HL-60/S4 treated with phorbol 12-myristate 13-acetate at 8.2 ng/mL for 4 days and 3 days (cell line): ENCODE data around the gene VWA7.

Experiments used
- in situ Hi-C: fragments of 300-500 bp; cut with MboI; formaldehyde crosslinking; loops from 2 replicates; pipeline ENCODE4 v1.15.0; 2022; ENCODE audit warnings: low sequenced_read_pairs

The VWA7 gene

DNA sequence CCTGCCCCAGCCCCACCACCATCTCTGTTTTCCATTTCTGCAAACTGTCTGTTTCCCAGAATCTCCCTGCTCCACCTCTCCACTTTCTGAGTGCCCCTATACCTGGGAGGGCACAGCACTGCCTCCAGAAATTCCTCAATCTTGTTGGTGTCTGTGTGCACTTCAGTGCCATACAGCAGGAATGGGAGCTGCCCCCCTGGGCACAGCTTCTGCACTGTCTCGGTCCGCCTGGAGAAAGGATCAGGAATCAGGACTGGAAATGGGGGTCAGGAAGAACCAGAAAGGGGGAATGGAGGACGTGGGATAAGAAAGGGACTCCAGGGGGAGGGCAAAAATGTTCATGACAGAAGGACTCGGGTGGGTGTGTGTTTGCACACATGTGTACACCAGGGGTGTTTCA, 43.4 kb downstream of the VWA7 start:
- in situ Hi-C loops: no loop called here

- in situ Hi-C loops: no loop called here
These were observed 45.1 kb downstream of the VWA7 start for GRCh38 chr6:31732029-31732428.

DNA sequence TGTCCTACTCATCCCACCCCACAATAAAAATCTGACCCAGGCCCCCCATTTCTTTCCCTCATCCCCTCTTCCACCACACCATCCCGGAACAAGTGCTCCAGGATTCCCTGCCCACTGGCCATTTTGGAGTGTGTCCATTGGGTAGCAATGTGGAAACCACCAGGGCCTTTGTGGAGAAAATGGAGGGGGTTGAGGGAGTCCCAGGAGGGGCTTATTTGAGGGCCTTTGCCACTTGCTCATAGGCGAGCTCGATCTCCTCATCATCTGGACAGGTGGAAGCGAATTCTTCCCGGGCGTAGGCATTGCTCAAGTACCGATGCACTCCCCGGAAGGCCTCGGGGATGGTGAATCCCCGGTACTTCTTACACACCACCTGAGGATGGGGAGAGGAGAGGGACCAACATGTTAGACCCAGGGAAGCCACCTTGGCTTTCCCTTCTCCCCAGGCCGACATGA, 46.5 kb downstream of the VWA7 start:
- in situ Hi-C loops: no loop called here

DNA sequence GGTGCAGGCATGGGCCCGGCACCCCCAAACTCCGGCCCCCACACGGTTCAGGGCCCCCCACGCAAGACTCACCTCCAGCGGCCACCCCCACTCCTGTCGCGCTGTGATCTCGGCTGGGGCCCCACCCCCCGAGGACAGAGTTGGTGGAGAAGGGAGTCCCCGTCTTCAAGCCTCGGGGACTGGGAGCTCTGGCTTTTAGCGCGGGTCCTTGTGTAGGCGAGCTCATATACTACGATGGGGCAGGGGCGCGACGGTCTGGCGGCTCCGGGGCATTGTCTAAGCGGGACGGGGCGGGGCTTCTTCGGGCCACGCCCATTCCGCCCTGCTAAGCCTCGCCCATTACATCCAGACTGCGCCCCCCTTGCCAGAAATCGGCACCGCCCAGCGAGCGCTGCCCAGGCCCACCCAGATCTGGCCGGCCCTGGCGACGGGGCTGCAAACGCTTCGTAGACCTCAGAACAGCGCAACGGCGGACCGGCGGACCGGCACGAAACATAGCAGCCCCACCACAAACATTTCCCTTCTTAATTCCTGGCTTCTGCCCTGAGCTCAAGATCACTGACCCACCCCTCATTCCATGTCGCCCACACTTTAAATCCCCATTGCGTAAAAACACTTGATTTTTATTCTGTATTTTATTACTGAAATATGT, 47.0 kb downstream of the VWA7 start:
- in situ Hi-C loops: no loop called here

DNA sequence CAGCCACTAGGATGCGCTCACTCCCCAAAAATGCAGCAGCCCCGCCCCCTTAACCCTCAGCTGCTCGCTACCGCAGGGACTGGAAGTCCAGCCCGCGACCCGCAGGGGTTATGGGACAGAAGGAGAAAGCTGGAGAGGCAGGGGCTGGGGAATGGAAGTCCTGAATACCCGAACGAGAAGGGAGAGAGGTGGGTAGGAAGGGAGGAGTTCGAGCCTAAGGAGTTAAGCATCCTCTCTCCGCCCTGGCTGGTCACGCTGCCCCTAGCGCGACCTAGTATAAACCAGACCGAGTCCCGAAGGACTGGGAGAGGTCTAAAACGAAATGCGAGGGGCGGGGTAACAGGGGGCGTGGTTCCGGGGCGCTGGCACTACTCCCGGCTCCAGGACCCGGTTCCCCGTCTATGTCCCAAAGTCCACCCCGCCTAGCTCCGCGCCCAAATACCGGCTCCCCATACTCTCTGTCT, 47.6 kb downstream of the VWA7 start:
- in situ Hi-C loops: no loop called here

DNA sequence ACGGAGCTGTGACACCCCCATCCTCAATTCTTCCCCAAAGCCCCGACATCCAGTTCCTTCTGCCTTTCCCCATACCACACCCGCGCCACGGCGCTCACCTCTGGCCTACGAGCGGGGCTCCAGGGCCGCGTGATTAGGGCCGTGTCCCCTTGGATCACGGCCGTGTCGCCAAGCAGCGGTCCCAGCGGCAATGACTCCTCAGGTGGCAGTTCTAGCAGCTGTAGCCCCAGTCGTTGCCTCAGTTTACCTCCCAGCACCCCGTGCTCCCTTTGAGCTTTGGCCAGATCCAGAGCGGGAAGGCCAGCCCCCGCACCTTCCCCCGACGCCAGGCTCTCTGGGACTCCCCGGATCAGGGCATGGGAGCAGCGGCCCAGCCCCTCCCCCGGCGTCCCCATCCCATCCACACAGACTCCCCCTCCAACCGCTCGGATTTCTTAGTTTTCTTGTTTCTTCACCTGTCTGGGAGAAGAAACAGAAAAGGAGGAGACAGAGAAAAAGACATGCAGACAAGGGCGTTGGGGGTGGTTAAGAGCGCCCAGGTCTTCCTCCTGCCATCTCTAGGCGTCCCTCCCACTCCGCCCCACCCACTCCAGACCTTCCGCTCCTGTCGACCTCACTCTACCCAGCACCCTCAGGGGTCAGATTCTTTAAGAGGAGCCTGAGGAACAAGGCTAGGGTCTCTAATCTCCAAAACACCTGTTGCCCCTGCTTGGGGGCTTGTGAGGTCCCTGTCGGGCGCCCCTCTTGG, 48.2 kb downstream of the VWA7 start, which contains the start of gene DDAH2:
Gene DDAH2, minus strand, starts transcription at position 533 of the 748 bp plus-strand sequence. Its CDS starts 138 bp downstream, at position 395.
- in situ Hi-C loops: no loop called here

DNA sequence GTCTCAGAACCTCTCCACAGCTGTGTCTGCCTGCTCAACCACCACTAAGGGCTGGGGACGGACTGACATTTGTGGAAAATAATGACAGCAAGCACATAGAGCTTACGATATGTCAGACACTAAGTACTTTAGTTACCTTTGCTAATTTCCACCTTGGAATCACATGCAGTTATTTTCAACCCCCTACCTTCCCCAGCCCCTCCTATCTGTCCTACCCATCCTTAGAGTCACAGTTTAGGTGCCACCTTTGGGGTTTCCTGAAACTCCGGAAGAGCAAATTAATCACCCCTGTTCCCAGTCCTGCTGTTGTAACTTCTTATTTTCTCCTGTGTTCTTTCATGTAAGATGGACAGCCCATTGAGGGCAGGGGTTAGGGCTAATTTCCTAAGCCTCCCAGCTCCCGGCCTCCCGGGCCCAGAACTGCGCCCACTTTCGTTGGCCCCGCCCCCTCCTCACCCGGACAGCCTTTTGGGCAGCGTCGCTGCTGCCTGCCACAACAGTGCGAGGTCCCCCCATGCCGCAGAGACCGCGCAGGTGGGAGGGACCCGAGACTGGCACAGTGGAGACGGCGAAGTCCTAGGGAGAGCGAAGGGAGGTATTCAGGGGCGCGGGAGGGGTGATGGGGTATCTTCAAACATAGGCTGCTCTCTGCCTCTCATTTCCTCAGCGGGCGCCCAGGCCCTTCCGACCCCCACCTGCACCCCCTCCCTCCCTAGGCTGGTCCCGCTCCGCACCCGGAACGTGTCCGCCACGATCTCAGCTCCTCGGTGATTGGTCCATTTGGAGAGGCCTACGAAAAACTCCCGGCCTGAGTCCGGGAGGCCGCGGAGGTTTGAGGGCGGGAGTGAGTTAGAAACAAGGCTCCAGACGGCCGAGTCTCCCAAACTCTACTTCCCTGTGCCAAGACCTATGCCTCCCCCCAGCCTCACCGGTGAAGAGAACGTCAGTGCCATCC, 49.1 kb downstream of the VWA7 start:
- in situ Hi-C loops: no loop called here

DNA sequence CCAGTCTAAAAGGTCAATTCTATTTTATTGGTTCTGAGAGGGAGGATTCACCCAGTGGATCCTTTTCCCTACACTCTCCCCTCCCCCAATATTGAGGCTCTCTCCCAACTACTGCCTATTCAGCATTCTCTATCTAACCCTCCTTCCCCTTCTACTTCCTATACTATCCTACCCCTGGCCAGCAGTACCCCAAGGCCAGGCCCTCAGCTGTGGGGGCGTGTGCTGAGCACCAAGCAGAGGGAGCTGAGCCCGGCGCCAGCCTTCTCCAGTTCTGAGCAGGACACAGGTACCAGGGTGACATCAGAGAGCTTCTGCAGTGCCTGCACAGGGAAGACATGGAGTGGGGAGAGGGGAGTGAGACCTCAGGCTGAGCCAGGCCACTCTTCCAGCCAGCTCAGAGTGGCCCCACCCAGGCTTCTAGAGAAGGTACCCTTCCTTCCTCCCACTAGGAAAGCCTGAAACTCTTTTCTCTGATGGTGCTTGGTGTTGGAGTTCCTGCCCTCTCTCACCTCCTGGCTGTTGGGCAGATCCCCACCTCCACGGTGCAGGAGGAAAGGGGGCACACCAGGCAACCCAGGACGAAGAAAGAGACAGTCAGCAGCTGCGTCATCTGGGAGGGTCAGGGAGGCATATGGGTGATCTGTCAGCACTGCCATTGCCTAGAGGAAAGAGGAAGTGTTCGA, 50.0 kb downstream of the VWA7 start:
- in situ Hi-C loops: no loop called here

DNA sequence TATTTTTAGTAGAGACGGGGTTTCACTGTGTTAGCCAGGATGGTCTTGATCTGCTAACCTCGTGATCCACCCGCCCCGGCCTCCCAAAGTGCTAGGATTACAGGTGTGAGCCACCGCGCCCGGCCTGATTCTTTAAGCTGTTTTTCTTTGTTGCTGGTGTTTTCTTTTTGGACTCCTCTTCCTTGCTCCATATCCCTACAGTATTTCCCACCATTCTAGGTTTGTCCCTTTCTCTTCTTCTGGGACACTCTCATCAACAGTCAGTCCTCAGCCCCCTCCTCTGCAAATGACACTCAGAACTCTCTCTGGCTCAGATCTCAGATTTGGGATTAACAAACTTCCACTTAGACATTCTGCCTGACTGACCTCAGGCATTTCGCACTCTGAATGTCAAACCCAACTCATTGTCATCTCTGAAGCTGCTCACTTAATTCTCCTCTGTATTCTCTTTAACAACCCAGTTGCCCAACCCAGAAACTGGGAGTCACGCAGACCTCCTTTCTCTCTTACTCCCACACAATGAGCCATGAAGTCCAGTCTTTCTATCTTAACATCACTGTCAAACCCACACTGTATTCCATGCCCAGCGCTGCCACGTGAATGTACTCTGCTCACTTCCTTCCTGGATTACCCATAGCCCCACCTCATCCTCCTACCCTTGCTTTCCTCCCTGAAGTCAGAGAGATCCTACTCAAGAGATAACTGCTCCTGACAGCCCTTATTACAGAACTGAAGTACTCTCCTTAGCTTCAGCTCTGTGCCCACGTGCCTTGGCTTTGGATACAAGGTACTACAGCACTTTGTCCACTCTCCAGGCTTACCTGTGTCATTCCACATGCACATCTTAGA, 51.4 kb downstream of the VWA7 start:
- in situ Hi-C loops: no loop called here

DNA sequence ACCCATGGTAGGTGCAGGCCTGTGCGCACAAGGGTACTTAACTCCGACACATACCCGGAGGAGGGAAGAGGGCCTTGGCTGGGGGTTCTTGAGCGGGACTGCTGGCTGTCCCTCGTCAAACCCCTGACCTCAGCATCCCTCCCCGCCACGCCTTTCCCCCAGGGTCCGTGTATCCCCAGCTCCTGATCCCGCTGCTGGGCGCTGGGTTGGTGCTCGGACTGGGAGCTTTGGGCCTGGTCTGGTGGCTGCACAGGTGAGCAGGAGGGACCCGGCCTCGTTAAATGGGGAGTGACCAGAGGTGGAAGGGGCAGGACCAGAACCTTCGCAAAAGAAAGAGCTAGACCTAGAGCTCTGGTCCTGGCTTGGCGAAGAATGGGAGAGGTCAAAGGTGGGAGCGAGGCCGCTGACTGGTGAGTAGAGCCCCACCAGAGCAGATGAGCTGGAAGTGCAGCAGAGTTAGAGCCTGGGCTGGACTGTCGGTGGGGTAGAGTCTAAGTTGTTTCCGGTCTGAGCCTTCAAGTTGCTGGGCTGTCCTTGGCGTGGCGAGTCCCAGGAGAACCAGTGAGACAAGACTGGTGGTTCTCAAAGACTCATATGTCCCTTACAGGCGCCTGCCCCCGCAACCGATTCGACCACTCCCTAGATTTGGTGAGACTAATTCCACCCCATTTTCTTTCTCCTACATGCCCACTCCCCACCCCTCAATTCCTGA, 53.0 kb downstream of the VWA7 start:
- in situ Hi-C loops: no loop called here

DNA sequence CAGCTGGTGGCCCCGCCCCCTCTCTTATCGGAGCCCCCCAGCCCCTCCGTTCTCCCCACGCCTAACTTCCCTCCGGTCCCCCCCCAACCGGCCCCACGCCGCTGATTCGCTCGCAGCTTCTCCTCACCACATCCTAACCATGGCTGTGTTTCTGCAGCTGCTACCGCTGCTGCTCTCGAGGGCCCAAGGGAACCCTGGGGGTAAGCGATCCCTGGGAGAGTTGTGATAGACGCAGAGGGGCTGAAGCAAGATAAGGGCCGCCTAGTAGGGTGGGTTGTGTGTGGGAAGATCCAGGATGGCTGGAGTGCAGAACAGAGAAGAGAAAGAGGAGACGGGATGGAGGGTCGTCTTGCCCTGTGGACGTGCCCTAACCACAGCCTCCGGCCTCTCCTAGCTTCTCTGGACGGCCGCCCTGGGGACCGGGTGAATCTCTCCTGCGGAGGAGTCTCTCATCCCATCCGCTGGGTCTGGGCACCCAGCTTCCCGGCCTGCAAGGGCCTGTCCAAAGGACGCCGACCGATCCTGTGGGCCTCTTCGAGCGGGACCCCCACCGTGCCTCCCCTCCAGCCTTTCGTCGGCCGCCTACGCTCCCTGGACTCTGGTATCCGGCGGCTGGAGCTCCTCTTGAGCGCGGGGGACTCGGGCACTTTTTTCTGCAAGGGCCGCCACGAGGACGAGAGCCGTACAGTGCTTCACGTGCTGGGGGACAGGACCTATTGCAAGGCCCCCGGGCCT, 53.7 kb downstream of the VWA7 start, which contains the start of gene MPIG6B:
Gene MPIG6B, plus strand, starts transcription at position 129 of the 735 bp plus-strand sequence. Its CDS starts 11 bp downstream, at position 140.
- in situ Hi-C loops: no loop called here

DNA sequence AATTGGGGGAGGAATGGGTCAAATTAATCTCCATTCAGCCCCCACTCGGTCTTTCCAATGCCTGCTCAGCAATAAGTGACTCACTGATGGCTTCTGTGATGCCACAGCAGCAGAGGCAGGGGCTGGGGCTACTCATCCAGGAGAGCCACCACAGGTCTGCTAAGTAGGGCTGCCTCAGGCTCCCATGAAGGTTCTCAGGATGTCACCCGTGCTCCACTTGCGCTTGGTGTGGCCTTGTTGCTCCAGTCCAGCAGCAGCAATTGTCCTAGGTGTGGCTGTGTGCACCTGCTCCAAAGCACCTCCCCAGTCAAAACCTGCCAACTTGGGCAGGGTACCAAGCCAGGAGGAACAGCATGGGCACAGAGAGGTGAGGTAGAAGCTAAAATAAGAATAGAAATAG, 55.0 kb downstream of the VWA7 start:
- in situ Hi-C loops: no loop called here

GRCh38 chr6:31721351-31722020, 55.6 kb downstream of the VWA7 start, which contains the start of gene LY6G6C:
Gene LY6G6C (minus strand): TSS chr6:31721746. CDS start chr6:31721679, 67 bp downstream.
- in situ Hi-C loops: no loop called here

- in situ Hi-C loops: no loop called here
These were observed 56.8 kb downstream of the VWA7 start for GRCh38 chr6:31720196-31720770.

DNA sequence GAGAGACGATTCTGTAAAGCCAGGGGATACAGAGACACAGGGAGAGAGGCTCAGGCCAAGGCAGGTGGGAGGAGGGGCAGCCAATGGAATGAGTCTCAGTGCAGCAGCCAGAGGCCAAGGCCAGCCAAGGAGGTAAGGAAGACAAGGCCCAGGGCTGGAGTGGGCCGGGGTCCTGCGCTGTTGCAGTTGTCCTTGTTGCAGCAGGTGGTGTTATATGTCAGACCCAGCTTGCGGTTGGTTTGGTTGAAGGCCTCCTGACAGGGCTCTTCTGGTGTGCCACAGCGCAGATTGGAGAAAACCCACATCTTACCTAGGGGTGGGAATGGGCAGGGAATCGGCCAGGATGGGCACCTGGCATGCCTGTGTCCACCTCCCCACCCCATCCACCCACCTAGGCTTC, 58.1 kb downstream of the VWA7 start:
- in situ Hi-C loops: no loop called here

GRCh38 chr6:31718265-31718664, 58.9 kb downstream of the VWA7 start:
- in situ Hi-C loops: no loop called here
